ENCODE measurements around the gene SHROOM4.

DNA sequence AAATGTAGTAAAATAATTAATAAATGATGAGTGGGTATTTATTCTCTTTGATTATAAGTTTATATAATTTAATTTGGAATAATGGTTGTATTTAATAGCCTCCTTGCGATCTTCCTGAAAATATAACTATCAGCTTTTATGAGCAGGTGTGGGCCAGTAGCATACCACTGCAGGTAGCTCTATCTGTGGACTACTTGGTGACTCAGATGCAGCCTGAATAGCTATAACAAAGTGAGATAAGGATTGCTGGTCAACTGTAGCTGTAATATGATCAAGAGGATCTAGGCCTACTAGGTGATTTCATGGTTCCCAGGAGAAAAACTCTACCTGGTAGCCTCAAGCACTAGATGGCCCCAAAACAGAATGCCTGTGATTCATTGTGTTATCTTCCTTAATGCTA is 49.5 kb upstream of the SHROOM4 start:
- TF ChIP-seq, protein P1, sequence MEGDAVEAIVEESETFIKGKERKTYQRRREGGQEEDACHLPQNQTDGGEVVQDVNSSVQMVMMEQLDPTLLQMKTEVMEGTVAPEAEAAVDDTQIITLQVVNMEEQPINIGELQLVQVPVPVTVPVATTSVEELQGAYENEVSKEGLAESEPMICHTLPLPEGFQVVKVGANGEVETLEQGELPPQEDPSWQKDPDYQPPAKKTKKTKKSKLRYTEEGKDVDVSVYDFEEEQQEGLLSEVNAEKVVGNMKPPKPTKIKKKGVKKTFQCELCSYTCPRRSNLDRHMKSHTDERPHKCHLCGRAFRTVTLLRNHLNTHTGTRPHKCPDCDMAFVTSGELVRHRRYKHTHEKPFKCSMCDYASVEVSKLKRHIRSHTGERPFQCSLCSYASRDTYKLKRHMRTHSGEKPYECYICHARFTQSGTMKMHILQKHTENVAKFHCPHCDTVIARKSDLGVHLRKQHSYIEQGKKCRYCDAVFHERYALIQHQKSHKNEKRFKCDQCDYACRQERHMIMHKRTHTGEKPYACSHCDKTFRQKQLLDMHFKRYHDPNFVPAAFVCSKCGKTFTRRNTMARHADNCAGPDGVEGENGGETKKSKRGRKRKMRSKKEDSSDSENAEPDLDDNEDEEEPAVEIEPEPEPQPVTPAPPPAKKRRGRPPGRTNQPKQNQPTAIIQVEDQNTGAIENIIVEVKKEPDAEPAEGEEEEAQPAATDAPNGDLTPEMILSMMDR (IDR thresholded peaks at IDR 0.05; ENCODE audit: low read length), result no peak
- no peak for TF ChIP-seq EZH2 (optimal IDR thresholded peaks at IDR 0.05; ENCODE audit: low read depth, low read length)

Measured in MM.1S (cell line).